ENCODE results near the gene UNC13D.

Gene UNC13D

GRCh38 chr17:75817571-75817970 lies 26.6 kb downstream of the UNC13D start:
- TF ChIP-seq USF1 (IDR thresholded peaks at IDR 0.05), result no peak
- no peak for TF ChIP-seq TAF1 (IDR thresholded peaks at IDR 0.05; ENCODE audit: low read depth)
- TF ChIP-seq FOXM1 (IDR thresholded peaks at IDR 0.05; ENCODE audit: borderline replicate concordance, low read depth), result no peak
- TF ChIP-seq TCF12 (IDR thresholded peaks at IDR 0.05; ENCODE audit: low read depth), result no peak
- no peak for TF ChIP-seq RAD21 (IDR thresholded peaks at IDR 0.05; ENCODE audit: low read depth)
- no peak for TF ChIP-seq EP300 (IDR thresholded peaks at IDR 0.05; ENCODE audit: borderline replicate concordance)
- no peak for TF ChIP-seq CREB1 (IDR thresholded peaks at IDR 0.05; ENCODE audit: low read depth)
- TF ChIP-seq EGR1 (IDR thresholded peaks at IDR 0.05), result no peak
- TF ChIP-seq CEBPB (IDR thresholded peaks at IDR 0.05), result no peak
- no peak for TF ChIP-seq ZBTB7A (IDR thresholded peaks at IDR 0.05; ENCODE audit: low read depth)
- TF ChIP-seq YY1 (IDR thresholded peaks at IDR 0.05; ENCODE audit: low read depth), result no peak
- TF ChIP-seq NFIC (IDR thresholded peaks at IDR 0.05), result no peak
- TF ChIP-seq TEAD4 (IDR thresholded peaks at IDR 0.05), result no peak
- TF ChIP-seq, protein P1, sequence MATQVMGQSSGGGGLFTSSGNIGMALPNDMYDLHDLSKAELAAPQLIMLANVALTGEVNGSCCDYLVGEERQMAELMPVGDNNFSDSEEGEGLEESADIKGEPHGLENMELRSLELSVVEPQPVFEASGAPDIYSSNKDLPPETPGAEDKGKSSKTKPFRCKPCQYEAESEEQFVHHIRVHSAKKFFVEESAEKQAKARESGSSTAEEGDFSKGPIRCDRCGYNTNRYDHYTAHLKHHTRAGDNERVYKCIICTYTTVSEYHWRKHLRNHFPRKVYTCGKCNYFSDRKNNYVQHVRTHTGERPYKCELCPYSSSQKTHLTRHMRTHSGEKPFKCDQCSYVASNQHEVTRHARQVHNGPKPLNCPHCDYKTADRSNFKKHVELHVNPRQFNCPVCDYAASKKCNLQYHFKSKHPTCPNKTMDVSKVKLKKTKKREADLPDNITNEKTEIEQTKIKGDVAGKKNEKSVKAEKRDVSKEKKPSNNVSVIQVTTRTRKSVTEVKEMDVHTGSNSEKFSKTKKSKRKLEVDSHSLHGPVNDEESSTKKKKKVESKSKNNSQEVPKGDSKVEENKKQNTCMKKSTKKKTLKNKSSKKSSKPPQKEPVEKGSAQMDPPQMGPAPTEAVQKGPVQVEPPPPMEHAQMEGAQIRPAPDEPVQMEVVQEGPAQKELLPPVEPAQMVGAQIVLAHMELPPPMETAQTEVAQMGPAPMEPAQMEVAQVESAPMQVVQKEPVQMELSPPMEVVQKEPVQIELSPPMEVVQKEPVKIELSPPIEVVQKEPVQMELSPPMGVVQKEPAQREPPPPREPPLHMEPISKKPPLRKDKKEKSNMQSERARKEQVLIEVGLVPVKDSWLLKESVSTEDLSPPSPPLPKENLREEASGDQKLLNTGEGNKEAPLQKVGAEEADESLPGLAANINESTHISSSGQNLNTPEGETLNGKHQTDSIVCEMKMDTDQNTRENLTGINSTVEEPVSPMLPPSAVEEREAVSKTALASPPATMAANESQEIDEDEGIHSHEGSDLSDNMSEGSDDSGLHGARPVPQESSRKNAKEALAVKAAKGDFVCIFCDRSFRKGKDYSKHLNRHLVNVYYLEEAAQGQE (IDR thresholded peaks at IDR 0.05; ENCODE audit: low read depth), result no peak
- TF ChIP-seq, protein P2, sequence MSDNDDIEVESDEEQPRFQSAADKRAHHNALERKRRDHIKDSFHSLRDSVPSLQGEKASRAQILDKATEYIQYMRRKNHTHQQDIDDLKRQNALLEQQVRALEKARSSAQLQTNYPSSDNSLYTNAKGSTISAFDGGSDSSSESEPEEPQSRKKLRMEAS (IDR thresholded peaks at IDR 0.05), result no peak

DNA sequence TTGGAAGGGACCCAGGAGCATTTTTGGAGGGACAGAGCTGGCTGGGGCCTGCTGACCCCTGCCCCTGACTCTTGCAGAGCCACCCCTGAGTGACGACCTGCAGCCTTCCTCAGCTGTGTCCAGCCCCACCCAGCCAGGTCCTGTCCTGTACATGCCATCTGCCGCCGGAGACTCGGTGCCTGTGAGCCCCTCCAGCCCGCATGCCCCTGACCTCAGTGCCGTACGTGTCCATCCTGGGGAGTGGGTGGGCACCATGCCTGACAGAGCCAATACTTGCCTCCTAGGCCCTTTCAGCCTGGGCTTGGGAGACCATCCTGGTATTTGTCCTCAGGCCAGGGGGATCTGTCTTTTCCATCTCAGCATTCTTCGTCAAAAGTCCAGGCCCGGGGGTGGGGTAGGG lies 27.5 kb downstream of the UNC13D start:
- TF ChIP-seq YY1 (IDR thresholded peaks at IDR 0.05; ENCODE audit: low read depth) (no peak), CEBPB (IDR thresholded peaks at IDR 0.05) (no peak), TCF12 (IDR thresholded peaks at IDR 0.05; ENCODE audit: low read depth) (no peak), CREB1 (IDR thresholded peaks at IDR 0.05; ENCODE audit: low read depth) (no peak), FOXM1 (IDR thresholded peaks at IDR 0.05; ENCODE audit: borderline replicate concordance, low read depth) (no peak), ZBTB7A (IDR thresholded peaks at IDR 0.05; ENCODE audit: low read depth) (no peak), NFIC (IDR thresholded peaks at IDR 0.05) (no peak), TAF1 (IDR thresholded peaks at IDR 0.05; ENCODE audit: low read depth) (no peak), RAD21 (IDR thresholded peaks at IDR 0.05; ENCODE audit: low read depth) (no peak), EP300 (IDR thresholded peaks at IDR 0.05; ENCODE audit: borderline replicate concordance) (no peak), USF1 (IDR thresholded peaks at IDR 0.05) (no peak), EGR1 (IDR thresholded peaks at IDR 0.05) (no peak), TEAD4 (IDR thresholded peaks at IDR 0.05) (no peak)
- TF ChIP-seq, protein P2 (IDR thresholded peaks at IDR 0.05), result no peak

DNA sequence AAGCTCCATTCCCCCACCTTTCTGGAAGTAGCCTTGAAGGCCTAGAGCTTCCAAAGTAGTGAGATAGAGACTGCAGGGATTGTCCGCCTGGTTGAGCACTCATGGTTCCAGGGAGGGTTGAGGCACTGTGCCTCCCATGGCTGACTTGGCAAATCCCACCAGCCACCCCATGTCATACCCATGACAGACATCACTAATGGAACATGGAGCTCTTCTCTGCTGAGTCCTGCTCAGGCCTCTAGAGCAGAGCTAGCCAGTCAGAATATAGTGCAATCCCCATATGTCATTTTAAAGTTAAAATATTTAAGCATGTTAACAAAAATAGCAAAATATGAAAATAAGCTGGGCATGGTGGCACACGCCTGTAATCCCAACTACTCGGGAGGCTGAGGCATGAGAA lies 28.8 kb downstream of the UNC13D start:
- TF ChIP-seq TAF1 (IDR thresholded peaks at IDR 0.05; ENCODE audit: low read depth) (no peak), TCF12 (IDR thresholded peaks at IDR 0.05; ENCODE audit: low read depth) (no peak), ZBTB7A (IDR thresholded peaks at IDR 0.05; ENCODE audit: low read depth) (no peak), EP300 (IDR thresholded peaks at IDR 0.05; ENCODE audit: borderline replicate concordance) (no peak), TEAD4 (IDR thresholded peaks at IDR 0.05) (no peak), CREB1 (IDR thresholded peaks at IDR 0.05; ENCODE audit: low read depth) (no peak), USF1 (IDR thresholded peaks at IDR 0.05) (no peak), YY1 (IDR thresholded peaks at IDR 0.05; ENCODE audit: low read depth) (no peak), RAD21 (IDR thresholded peaks at IDR 0.05; ENCODE audit: low read depth) (no peak), FOXM1 (IDR thresholded peaks at IDR 0.05; ENCODE audit: borderline replicate concordance, low read depth) (no peak), EGR1 (IDR thresholded peaks at IDR 0.05) (no peak), CEBPB (IDR thresholded peaks at IDR 0.05) (no peak), NFIC (IDR thresholded peaks at IDR 0.05) (no peak)
- TF ChIP-seq, protein P2 (IDR thresholded peaks at IDR 0.05), result no peak
- TF ChIP-seq, protein P1 (IDR thresholded peaks at IDR 0.05; ENCODE audit: low read depth), result no peak

DNA sequence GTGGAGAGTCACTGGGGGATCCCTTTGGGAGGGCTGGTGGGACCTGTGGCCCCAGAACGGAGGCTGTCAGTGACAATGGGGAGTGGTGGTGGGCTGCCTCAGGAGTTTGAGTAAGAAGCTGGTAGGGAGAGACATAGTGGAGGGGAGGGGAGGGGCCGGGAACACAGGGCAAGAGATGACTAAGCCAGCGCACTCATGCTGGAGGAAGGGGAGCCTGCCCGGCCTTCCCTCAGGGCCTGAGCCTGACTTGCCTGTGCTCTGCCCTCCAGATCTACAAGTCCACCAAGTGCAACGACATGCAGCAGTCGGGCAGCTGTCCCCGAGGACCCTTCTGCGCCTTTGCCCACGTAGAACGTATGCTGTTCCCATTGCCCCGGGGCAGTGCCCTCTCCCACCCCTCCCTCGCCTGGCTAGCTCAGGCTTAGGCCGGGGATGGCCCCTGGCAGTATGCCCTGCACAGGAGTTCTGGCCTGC lies 29.3 kb downstream of the UNC13D start:
- TF ChIP-seq TCF12 (IDR thresholded peaks at IDR 0.05; ENCODE audit: low read depth) (no peak), RAD21 (IDR thresholded peaks at IDR 0.05; ENCODE audit: low read depth) (no peak), CREB1 (IDR thresholded peaks at IDR 0.05; ENCODE audit: low read depth) (no peak), CEBPB (IDR thresholded peaks at IDR 0.05) (no peak), USF1 (IDR thresholded peaks at IDR 0.05) (no peak), TAF1 (IDR thresholded peaks at IDR 0.05; ENCODE audit: low read depth) (no peak), TEAD4 (IDR thresholded peaks at IDR 0.05) (no peak), FOXM1 (IDR thresholded peaks at IDR 0.05; ENCODE audit: borderline replicate concordance, low read depth) (no peak), NFIC (IDR thresholded peaks at IDR 0.05) (no peak), ZBTB7A (IDR thresholded peaks at IDR 0.05; ENCODE audit: low read depth) (no peak), YY1 (IDR thresholded peaks at IDR 0.05; ENCODE audit: low read depth) (no peak), EP300 (IDR thresholded peaks at IDR 0.05; ENCODE audit: borderline replicate concordance) (no peak), EGR1 (IDR thresholded peaks at IDR 0.05) (no peak)
- TF ChIP-seq, protein P2 (IDR thresholded peaks at IDR 0.05), result no peak
- TF ChIP-seq, protein P1 (IDR thresholded peaks at IDR 0.05; ENCODE audit: low read depth), result no peak

Data from Ishikawa (cell line).